ENCODE results near the gene CIITA. TPM values are rescaled to one million over a fixed set of nuclear protein-coding genes. Genes with fewer than 3 reads are reported as not detected.

CIITA gene, protein sequence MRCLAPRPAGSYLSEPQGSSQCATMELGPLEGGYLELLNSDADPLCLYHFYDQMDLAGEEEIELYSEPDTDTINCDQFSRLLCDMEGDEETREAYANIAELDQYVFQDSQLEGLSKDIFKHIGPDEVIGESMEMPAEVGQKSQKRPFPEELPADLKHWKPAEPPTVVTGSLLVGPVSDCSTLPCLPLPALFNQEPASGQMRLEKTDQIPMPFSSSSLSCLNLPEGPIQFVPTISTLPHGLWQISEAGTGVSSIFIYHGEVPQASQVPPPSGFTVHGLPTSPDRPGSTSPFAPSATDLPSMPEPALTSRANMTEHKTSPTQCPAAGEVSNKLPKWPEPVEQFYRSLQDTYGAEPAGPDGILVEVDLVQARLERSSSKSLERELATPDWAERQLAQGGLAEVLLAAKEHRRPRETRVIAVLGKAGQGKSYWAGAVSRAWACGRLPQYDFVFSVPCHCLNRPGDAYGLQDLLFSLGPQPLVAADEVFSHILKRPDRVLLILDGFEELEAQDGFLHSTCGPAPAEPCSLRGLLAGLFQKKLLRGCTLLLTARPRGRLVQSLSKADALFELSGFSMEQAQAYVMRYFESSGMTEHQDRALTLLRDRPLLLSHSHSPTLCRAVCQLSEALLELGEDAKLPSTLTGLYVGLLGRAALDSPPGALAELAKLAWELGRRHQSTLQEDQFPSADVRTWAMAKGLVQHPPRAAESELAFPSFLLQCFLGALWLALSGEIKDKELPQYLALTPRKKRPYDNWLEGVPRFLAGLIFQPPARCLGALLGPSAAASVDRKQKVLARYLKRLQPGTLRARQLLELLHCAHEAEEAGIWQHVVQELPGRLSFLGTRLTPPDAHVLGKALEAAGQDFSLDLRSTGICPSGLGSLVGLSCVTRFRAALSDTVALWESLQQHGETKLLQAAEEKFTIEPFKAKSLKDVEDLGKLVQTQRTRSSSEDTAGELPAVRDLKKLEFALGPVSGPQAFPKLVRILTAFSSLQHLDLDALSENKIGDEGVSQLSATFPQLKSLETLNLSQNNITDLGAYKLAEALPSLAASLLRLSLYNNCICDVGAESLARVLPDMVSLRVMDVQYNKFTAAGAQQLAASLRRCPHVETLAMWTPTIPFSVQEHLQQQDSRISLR
- total RNA-seq (2021) (0.21 to 0.27 TPM (median 0.26 TPM) in 3 replicates), Bru-seq, nascent RNA (percentile 4 among the genes with signal in this experiment)
- long read RNA-seq, experiment 1: 0 reads
- long read RNA-seq, experiment 2: 0 reads
- long read RNA-seq, experiment 3: 0 reads

GRCh38 chr16:10876799-10877341 is at the start of gene CIITA:
TSS of gene CIITA (plus strand) at chr16:10877202. CDS start at chr16:10877331, 129 bp downstream.
- TF ChIP-seq ZNF416 (CRISPR knock-in tag; IDR thresholded peaks at IDR 0.05): no peak
- TF ChIP-seq, protein P1, sequence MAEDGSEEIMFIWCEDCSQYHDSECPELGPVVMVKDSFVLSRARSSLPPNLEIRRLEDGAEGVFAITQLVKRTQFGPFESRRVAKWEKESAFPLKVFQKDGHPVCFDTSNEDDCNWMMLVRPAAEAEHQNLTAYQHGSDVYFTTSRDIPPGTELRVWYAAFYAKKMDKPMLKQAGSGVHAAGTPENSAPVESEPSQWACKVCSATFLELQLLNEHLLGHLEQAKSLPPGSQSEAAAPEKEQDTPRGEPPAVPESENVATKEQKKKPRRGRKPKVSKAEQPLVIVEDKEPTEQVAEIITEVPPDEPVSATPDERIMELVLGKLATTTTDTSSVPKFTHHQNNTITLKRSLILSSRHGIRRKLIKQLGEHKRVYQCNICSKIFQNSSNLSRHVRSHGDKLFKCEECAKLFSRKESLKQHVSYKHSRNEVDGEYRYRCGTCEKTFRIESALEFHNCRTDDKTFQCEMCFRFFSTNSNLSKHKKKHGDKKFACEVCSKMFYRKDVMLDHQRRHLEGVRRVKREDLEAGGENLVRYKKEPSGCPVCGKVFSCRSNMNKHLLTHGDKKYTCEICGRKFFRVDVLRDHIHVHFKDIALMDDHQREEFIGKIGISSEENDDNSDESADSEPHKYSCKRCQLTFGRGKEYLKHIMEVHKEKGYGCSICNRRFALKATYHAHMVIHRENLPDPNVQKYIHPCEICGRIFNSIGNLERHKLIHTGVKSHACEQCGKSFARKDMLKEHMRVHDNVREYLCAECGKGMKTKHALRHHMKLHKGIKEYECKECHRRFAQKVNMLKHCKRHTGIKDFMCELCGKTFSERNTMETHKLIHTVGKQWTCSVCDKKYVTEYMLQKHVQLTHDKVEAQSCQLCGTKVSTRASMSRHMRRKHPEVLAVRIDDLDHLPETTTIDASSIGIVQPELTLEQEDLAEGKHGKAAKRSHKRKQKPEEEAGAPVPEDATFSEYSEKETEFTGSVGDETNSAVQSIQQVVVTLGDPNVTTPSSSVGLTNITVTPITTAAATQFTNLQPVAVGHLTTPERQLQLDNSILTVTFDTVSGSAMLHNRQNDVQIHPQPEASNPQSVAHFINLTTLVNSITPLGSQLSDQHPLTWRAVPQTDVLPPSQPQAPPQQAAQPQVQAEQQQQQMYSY (CRISPR knock-in tag; IDR thresholded peaks at IDR 0.05): no peak
- TF ChIP-seq ESRRA (CRISPR knock-in tag; IDR thresholded peaks at IDR 0.05; ENCODE audit: borderline replicate concordance): no peak
- ATAC-seq (peak; percentile 13), DNase-seq (ENCODE audit: low spot score) (no peak)
- Mint-ChIP-seq H3K9me3 (no peaks in the 10 kb centered on the region), H3K4me1 (peaks cover 25% of the 10 kb centered on the region), H3K4me3 (peak within 1 kb of the TSS; percentile 11; the same call in 1 of the 2 replicates), H3K27ac (no peak within 1 kb of the TSS), H3K36me3 (no peaks in the 10 kb centered on the region), H3K27me3 (ENCODE audit: low read depth) (peaks cover 39% of the 10 kb centered on the region)
- CTCF ChIA-PET: interaction anchor here (0.7 to 5.0 kb wide), 8 partner anchors 8 to 72 kb away, joined by 3 to 45 read pairs (median 4); partner anchors contain the start of gene DEXI
- POLR2A ChIA-PET: no interaction called here

GRCh38 chr16:10827691-10828341 is 49.2 kb upstream of the CIITA start:
- Mint-ChIP-seq H3K27me3 (ENCODE audit: low read depth) (no peaks in the 10 kb centered on the region), H3K36me3 (no peaks in the 10 kb centered on the region), H3K9me3 (no peaks in the 10 kb centered on the region), H3K27ac (no peak overlapping the region), H3K4me3 (no peak overlapping the region), H3K4me1 (no peaks in the 10 kb centered on the region)
- DNase-seq (ENCODE audit: low spot score) (no peak), ATAC-seq (no peak)
- ChIA-PET POLR2A (no interaction called here), CTCF (interaction anchor here (1.1 kb wide), 1 partner anchor 91 kb away, joined by 3 read pairs; no protein-coding TSS in a partner anchor)
- no peak for TF ChIP-seq NR1H2 (CRISPR knock-in tag; IDR thresholded peaks at IDR 0.05)
- TF ChIP-seq ZNF396 (CRISPR knock-in tag; IDR thresholded peaks at IDR 0.05; ENCODE audit: borderline replicate concordance): no peak
- TF ChIP-seq, protein P2, sequence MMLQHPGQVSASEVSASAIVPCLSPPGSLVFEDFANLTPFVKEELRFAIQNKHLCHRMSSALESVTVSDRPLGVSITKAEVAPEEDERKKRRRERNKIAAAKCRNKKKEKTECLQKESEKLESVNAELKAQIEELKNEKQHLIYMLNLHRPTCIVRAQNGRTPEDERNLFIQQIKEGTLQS (CRISPR knock-in tag; conservative IDR thresholded peaks at IDR 0.05): no peak
- no peak for TF ChIP-seq CREM (CRISPR knock-in tag; IDR thresholded peaks at IDR 0.05)
- no peak for TF ChIP-seq ELF4 (CRISPR knock-in tag; IDR thresholded peaks at IDR 0.05; ENCODE audit: low read depth)
- no peak for TF ChIP-seq HMGA2 (CRISPR knock-in tag; IDR thresholded peaks at IDR 0.05)
- TF ChIP-seq, protein P3, sequence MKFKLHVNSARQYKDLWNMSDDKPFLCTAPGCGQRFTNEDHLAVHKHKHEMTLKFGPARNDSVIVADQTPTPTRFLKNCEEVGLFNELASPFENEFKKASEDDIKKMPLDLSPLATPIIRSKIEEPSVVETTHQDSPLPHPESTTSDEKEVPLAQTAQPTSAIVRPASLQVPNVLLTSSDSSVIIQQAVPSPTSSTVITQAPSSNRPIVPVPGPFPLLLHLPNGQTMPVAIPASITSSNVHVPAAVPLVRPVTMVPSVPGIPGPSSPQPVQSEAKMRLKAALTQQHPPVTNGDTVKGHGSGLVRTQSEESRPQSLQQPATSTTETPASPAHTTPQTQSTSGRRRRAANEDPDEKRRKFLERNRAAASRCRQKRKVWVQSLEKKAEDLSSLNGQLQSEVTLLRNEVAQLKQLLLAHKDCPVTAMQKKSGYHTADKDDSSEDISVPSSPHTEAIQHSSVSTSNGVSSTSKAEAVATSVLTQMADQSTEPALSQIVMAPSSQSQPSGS (CRISPR knock-in tag; IDR thresholded peaks at IDR 0.05; ENCODE audit: borderline replicate concordance, low read depth): no peak
- TF ChIP-seq, protein P4, sequence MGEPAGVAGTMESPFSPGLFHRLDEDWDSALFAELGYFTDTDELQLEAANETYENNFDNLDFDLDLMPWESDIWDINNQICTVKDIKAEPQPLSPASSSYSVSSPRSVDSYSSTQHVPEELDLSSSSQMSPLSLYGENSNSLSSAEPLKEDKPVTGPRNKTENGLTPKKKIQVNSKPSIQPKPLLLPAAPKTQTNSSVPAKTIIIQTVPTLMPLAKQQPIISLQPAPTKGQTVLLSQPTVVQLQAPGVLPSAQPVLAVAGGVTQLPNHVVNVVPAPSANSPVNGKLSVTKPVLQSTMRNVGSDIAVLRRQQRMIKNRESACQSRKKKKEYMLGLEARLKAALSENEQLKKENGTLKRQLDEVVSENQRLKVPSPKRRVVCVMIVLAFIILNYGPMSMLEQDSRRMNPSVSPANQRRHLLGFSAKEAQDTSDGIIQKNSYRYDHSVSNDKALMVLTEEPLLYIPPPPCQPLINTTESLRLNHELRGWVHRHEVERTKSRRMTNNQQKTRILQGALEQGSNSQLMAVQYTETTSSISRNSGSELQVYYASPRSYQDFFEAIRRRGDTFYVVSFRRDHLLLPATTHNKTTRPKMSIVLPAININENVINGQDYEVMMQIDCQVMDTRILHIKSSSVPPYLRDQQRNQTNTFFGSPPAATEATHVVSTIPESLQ (CRISPR knock-in tag; IDR thresholded peaks at IDR 0.05): no peak
- no peak for TF ChIP-seq ZNF317 (CRISPR knock-in tag; IDR thresholded peaks at IDR 0.05; ENCODE audit: borderline replicate concordance, low read depth)
- TF ChIP-seq, protein P5, sequence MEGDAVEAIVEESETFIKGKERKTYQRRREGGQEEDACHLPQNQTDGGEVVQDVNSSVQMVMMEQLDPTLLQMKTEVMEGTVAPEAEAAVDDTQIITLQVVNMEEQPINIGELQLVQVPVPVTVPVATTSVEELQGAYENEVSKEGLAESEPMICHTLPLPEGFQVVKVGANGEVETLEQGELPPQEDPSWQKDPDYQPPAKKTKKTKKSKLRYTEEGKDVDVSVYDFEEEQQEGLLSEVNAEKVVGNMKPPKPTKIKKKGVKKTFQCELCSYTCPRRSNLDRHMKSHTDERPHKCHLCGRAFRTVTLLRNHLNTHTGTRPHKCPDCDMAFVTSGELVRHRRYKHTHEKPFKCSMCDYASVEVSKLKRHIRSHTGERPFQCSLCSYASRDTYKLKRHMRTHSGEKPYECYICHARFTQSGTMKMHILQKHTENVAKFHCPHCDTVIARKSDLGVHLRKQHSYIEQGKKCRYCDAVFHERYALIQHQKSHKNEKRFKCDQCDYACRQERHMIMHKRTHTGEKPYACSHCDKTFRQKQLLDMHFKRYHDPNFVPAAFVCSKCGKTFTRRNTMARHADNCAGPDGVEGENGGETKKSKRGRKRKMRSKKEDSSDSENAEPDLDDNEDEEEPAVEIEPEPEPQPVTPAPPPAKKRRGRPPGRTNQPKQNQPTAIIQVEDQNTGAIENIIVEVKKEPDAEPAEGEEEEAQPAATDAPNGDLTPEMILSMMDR (IDR thresholded peaks at IDR 0.05): no peak
- TF ChIP-seq FOXP4 (CRISPR knock-in tag; IDR thresholded peaks at IDR 0.05): no peak
- TF ChIP-seq ZBTB43 (CRISPR knock-in tag; IDR thresholded peaks at IDR 0.05): no peak
